ENCODE data around the gene GOLPH3L.

DNA sequence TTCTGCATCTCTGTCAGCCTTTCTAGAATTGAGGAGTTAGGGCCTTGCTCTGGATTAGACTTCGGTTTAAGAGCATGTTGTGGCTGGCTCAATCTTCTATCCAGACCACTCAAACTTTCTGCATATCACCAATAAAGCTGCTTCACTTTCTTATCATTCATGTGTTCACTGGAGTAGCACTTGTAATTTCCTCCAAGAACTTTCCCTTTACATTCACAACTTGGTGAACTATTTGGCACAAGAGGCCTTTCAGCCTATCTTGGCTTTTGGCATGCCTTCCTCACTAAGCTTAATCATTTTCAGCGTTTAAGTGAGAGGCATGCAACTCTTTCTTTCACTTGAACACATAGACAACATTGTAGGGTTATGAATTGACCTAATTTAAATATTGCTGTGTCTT lies 27.4 kb upstream of the GOLPH3L start:
- TF ChIP-seq STAT1 (conservative IDR thresholded peaks at IDR 0.05) (no peak), POLR2A (IDR thresholded peaks at IDR 0.05; ENCODE audit: low read depth, low read length) (no peak), NR2F1 (conservative IDR thresholded peaks at IDR 0.05) (no peak)
- TF ChIP-seq, protein P1, sequence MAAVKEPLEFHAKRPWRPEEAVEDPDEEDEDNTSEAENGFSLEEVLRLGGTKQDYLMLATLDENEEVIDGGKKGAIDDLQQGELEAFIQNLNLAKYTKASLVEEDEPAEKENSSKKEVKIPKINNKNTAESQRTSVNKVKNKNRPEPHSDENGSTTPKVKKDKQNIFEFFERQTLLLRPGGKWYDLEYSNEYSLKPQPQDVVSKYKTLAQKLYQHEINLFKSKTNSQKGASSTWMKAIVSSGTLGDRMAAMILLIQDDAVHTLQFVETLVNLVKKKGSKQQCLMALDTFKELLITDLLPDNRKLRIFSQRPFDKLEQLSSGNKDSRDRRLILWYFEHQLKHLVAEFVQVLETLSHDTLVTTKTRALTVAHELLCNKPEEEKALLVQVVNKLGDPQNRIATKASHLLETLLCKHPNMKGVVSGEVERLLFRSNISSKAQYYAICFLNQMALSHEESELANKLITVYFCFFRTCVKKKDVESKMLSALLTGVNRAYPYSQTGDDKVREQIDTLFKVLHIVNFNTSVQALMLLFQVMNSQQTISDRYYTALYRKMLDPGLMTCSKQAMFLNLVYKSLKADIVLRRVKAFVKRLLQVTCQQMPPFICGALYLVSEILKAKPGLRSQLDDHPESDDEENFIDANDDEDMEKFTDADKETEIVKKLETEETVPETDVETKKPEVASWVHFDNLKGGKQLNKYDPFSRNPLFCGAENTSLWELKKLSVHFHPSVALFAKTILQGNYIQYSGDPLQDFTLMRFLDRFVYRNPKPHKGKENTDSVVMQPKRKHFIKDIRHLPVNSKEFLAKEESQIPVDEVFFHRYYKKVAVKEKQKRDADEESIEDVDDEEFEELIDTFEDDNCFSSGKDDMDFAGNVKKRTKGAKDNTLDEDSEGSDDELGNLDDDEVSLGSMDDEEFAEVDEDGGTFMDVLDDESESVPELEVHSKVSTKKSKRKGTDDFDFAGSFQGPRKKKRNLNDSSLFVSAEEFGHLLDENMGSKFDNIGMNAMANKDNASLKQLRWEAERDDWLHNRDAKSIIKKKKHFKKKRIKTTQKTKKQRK (IDR thresholded peaks at IDR 0.05; ENCODE audit: low read depth, low read length), result no peak
- TF ChIP-seq, protein P2, sequence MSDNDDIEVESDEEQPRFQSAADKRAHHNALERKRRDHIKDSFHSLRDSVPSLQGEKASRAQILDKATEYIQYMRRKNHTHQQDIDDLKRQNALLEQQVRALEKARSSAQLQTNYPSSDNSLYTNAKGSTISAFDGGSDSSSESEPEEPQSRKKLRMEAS (IDR thresholded peaks at IDR 0.05; ENCODE audit: low read depth, low read length), result no peak
